ENCODE data around the gene TTC17.

Gene TTC17

GRCh38 chr11:43541993-43542392 is 183.3 kb downstream of the TTC17 start:
- DNase-seq (ENCODE audit: low spot score), result no peak

GRCh38 chr11:43542750-43543712 is 184.3 kb downstream of the TTC17 start:
- DNase-seq (ENCODE audit: low spot score), result no peak
